Transverse colon (tissue), 4 donors: ENCODE measurements around the gene NUDT4. TPM values are rescaled to one million over a fixed set of nuclear protein-coding genes. Genes with fewer than 3 reads are reported as not detected.
"Not testable (repeated sequence)": the region's sequence is repeated elsewhere in the genome, so short reads cannot be mapped to it uniquely, and the experiment has no call there.

Experiments used
- DNase-seq: peaks from one replicate; pipeline ENCODE4 v3.0.0-alpha.2; 2019
- H3K27ac ChIP-seq, 4 donors: fragments of 200-600 bp; sonication (generic); 2 replicates each; pipeline ENCODE4 v1.5.1; 2016 to 2018; ENCODE audit warnings: inconsistent platforms in 4 of 4
- H3K27me3 ChIP-seq: fragments of 200-600 bp; sonication (generic); 2 replicates; pipeline ENCODE4 v1.5.1; 2017; ENCODE audit warnings: inconsistent platforms
- H3K36me3 ChIP-seq, 4 donors: fragments of 200-600 bp; sonication (generic); 2 replicates each; pipeline ENCODE4 v1.5.1; 2017 to 2019; ENCODE audit warnings: inconsistent platforms in 4 of 4
- H3K4me1 ChIP-seq, 4 donors: fragments of 200-600 bp; sonication (generic); 2 replicates each; pipeline ENCODE4 v1.5.1; 2017 to 2020; ENCODE audit warnings: inconsistent platforms in 4 of 4
- H3K4me3 ChIP-seq, 4 donors: fragments of 200-600 bp; sonication (generic); 1 replicate in 1 of 4; 2 replicates in 3 of 4; pipeline versions ENCODE4 v1.5.1 to v1.6.1; 2017 to 2019; ENCODE audit warnings: inconsistent platforms in 4 of 4
- H3K9me3 ChIP-seq, 2 donors: fragments of 200-600 bp; sonication (generic); 2 replicates each; pipeline ENCODE4 v1.5.1; 2017 to 2019; ENCODE audit warnings: inconsistent platforms in 2 of 2
- EP300 ChIP-seq: sonication (generic); formaldehyde crosslinking; IDR thresholded peaks from one replicate; pipeline ENCODE4 v1.6.1; 2017; ENCODE audit warnings: antibody characterized with exemption, low read depth
- POLR2A ChIP-seq: fragments of 450-650 bp; IDR thresholded peaks from one replicate; pipeline ENCODE4 v1.6.1; 2016; ENCODE audit warnings: antibody characterized with exemption, mild to moderate bottlenecking, moderate library complexity
- POLR2AphosphoS5 ChIP-seq, 3 donors: sonication (generic); formaldehyde crosslinking; IDR thresholded peaks; one replicate each; pipeline ENCODE4 v1.6.1; 2016; ENCODE audit warnings: antibody characterized with exemption in 3 of 3
- WGBS, 2 donors: methylation state at CpG; one replicate each; pipeline ENCODE4 v1.1.5; 2018; ENCODE audit warnings: low coverage in 1 of 2; 5-methylcytosine and 5-hydroxymethylcytosine counted together
- in situ Hi-C, 4 donors: fragments of 200-750 bp; cut with MboI; loops; one replicate each; pipeline versions ENCODE4 v1.15.0 to v1.15.1; 2017; ENCODE audit warnings: low sequenced_read_pairs in 3 of 4, low pct_ligation_motif_present in 1 of 4, low pct_unique_long_range_greater_than_20kb in 1 of 4
- intact Hi-C: fragments of 100-400 bp; cut with DNase I; formaldehyde crosslinking; loops from one replicate; pipeline ENCODE4 v1.15.1; 2023; ENCODE audit warnings: low total_unique reads
- total RNA-seq, 4 donors: library from RNA; depleted of rRNA; stranded (reverse); fragments of >200 nt; gene quantifications; one replicate each; pipeline ENCODE4 v1.1.0, GENCODE V29; 2016
- TF ChIP-seq, protein P1 (sequence below), 5 experiments: fragments of 200-600 bp in 3 of 5; fragments of 450-650 bp in 2 of 5; sonication (generic) in 3 of 5; IDR thresholded peaks; 1 replicate in 2 of 5; 2 replicates in 3 of 5; pipeline ENCODE4 v1.5.1; 2016 to 2017; ENCODE audit warnings: antibody characterized with exemption in 5 of 5, inconsistent platforms in 3 of 5, mild to moderate bottlenecking in 2 of 5, moderate library complexity in 1 of 5

NUDT4 gene
- total RNA-seq, 4 donors from 2014 or later: 65.3 to 111 (median 90.9) TPM

DNA sequence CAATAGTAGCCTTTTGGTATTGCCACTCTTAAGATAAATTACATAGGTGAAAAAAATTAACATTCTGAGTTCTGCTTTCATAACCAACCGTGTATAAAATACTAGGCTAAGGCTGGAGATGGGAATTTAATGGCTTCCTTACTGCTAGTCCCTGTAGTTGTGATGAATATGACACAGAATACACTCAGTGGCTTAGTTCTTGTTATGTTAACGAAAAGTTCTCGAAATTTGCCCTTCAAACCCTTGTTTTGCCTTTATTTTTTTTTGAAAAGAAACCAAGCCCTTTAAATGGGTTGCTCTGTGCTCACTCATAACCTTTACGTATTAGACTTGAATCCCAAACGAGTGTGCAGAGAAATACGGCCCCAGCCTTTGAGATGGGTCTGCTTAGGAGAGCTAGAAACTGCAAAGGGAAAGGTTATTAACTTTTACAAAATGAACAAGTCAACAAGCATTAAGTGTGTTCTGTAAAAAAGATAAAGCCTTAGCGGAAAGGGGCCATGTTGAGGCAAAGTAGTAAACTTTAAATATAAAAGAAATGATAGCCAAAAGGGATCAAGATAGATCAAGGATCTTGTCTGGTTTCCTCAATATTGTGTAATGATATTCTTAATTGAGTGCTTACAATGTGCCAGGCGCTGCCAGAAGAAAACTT lies 1.7 kb downstream of the NUDT4 start:
- DNase-seq: no peak
- H3K4me1 ChIP-seq: peaks cover 18 to 64% (median 41%) of the 10 kb centered on the region in 4 donors
- intact Hi-C loops (no loop called here), in situ Hi-C loops (no loop called here)
- no peak for TF ChIP-seq POLR2A
- no peak for TF ChIP-seq POLR2AphosphoS5 (IDR thresholded peaks at IDR 0.05)
- TF ChIP-seq EP300: no peak
- TF ChIP-seq, protein P1, sequence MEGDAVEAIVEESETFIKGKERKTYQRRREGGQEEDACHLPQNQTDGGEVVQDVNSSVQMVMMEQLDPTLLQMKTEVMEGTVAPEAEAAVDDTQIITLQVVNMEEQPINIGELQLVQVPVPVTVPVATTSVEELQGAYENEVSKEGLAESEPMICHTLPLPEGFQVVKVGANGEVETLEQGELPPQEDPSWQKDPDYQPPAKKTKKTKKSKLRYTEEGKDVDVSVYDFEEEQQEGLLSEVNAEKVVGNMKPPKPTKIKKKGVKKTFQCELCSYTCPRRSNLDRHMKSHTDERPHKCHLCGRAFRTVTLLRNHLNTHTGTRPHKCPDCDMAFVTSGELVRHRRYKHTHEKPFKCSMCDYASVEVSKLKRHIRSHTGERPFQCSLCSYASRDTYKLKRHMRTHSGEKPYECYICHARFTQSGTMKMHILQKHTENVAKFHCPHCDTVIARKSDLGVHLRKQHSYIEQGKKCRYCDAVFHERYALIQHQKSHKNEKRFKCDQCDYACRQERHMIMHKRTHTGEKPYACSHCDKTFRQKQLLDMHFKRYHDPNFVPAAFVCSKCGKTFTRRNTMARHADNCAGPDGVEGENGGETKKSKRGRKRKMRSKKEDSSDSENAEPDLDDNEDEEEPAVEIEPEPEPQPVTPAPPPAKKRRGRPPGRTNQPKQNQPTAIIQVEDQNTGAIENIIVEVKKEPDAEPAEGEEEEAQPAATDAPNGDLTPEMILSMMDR (IDR thresholded peaks at IDR 0.05): no peak
- H3K9me3 ChIP-seq: no peaks in the 10 kb centered on the region
- peak overlapping the region; percentile 98 for H3K27ac ChIP-seq
- H3K36me3 ChIP-seq: no peaks in the 10 kb centered on the region
- peak overlapping the region; percentile 71 to 98 (median 91) for H3K4me3 ChIP-seq
- no peaks in the 10 kb centered on the region for H3K27me3 ChIP-seq
- 2 to 3% methylated on average over 8 of the region's 8 CpGs for WGBS, 2 donors

DNA sequence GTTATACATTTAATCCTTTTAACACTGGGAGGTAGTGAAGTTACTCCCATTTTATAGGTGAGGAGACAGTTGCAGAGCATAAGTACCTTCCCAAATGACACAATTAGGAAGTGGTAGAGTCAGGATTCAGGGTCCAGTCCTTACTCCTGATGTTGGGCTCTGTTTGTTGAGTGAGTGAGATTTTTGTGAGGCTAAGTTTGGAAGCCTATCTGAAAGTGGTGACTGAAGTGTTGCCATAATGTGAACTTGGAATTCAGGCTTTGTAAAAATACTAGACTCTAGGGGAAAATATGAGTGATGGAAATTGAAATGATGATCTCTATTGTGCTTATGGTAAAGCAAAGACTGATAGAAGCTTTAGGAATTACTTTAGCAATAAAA lies 2.2 kb downstream of the NUDT4 start:
- no peaks in the 10 kb centered on the region for H3K27me3 ChIP-seq
- no peaks in the 10 kb centered on the region for H3K36me3 ChIP-seq
- no peak for DNase-seq
- peak overlapping the region; percentile 71 to 98 (median 91) for H3K4me3 ChIP-seq
- TF ChIP-seq, protein P1 (IDR thresholded peaks at IDR 0.05): no peak
- TF ChIP-seq EP300: no peak
- TF ChIP-seq POLR2AphosphoS5 (IDR thresholded peaks at IDR 0.05): no peak
- TF ChIP-seq POLR2A: no peak
- H3K9me3 ChIP-seq: no peaks in the 10 kb centered on the region
- in situ Hi-C loops (loop anchor here in 1 of 4 donors (10.0 kb wide), 1 partner anchor 395 kb away; no protein-coding TSS in a partner anchor), intact Hi-C loops (no loop called here)
- H3K4me1 ChIP-seq: peaks cover 18 to 64% (median 37%) of the 10 kb centered on the region in 4 donors
- H3K27ac ChIP-seq: peak overlapping the region; percentile 98

DNA sequence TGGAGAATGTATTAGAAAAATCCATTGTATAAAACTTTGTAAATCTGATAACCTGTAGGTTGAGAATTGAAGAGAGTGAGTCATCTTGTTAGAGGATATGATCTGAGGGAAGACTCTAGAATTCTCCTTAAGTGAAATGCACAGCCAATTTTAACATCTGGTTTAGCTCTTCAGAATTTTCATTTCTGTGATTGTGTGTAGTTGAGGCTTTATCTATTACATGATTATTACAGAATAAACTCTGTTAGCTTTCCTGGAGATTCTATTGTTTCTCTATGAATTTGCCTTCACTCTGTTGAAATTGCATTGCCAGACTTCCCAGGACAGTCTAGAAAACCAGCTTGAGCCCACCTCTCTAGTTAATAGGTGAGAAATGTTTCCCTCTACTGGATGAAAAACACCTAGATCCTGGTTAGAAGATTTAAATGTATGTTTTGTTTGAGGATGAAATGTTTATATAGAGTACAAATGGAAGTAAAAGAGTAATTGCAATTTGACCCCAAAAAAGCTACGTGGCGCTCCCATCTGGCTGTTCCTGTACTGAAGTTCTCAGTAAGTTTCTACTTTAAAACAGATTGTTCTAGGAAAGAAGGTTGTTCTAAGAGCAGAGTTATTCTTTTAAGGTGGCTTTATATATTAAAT lies 2.9 kb downstream of the NUDT4 start:
- in situ Hi-C loops (loop anchor here in 1 of 4 donors (10.0 kb wide), 1 partner anchor 396 kb away; no protein-coding TSS in a partner anchor), intact Hi-C loops (no loop called here)
- Histone ChIP-seq H3K27ac (peak overlapping the region; percentile 98), H3K27me3 (no peaks in the 10 kb centered on the region), H3K36me3 (no peaks in the 10 kb centered on the region), H3K4me3 (peak overlapping the region; percentile 9 to 98 (median 81)), H3K4me1 (peaks cover 18 to 65% (median 36%) of the 10 kb centered on the region in 4 donors), H3K9me3 (no peaks in the 10 kb centered on the region)
- TF ChIP-seq, protein P1 (IDR thresholded peaks at IDR 0.05): peak in 4 of 5 experiments; percentile 12 to 35 (median 20)
- TF ChIP-seq POLR2A (no peak), EP300 (no peak), POLR2AphosphoS5 (IDR thresholded peaks at IDR 0.05) (no peak)
- DNase-seq: no peak
- WGBS, 2 donors: 13 to 16% methylated on average over 2 of the region's 2 CpGs

DNA sequence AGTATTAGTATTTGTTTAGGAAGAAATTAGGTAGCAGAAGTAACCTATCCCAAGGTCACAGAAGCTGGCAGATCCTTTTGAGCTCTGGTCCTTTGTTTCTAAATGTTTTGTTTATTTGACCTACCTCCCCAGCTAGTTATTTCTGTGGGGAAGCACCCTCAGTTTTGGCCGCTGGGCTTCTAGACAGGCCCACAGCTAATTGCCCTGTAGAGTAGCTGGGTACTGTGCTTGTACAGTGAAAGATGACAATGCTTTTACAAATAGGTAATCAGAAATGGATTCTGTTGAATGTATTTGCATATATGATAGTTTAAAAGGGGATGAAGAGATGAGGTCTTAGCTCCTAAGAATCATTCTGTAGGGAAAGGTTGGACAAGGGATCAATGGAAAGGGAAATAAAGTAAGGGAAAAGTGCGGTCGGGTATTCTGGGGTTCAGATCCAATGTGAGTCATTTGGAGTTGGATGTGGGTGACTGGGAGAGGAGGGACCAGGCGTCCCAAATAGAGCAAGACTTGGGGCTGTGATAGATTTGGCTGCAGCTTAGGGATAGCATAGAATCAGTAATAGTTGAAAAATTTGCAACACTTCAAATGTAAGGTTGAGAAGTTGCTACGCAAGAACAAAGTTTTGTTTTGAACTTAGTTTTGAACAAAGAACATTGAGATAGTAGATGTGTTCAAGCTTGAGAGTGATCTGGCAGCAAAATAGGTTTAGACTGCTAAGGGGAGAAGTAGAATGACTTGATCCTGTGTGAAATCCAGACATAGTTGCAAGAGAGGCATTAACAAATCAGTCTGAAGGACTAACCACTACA lies 3.6 kb downstream of the NUDT4 start:
- no peak for DNase-seq
- in situ Hi-C loops (loop anchor here in 1 of 4 donors (10.0 kb wide), 1 partner anchor 397 kb away; no protein-coding TSS in a partner anchor), intact Hi-C loops (no loop called here)
- Histone ChIP-seq H3K36me3 (no peaks in the 10 kb centered on the region), H3K9me3 (no peaks in the 10 kb centered on the region), H3K4me3 (peak overlapping the region; percentile 9 to 98 (median 81)), H3K27ac (peak overlapping the region; percentile 98), H3K27me3 (no peaks in the 10 kb centered on the region), H3K4me1 (peaks cover 14 to 60% (median 32%) of the 10 kb centered on the region in 4 donors)
- TF ChIP-seq POLR2A (no peak), EP300 (no peak), POLR2AphosphoS5 (IDR thresholded peaks at IDR 0.05) (no peak)
- TF ChIP-seq, protein P1 (IDR thresholded peaks at IDR 0.05): no peak
- 40 to 53% methylated on average over 5 of the region's 5 CpGs for WGBS, 2 donors

DNA sequence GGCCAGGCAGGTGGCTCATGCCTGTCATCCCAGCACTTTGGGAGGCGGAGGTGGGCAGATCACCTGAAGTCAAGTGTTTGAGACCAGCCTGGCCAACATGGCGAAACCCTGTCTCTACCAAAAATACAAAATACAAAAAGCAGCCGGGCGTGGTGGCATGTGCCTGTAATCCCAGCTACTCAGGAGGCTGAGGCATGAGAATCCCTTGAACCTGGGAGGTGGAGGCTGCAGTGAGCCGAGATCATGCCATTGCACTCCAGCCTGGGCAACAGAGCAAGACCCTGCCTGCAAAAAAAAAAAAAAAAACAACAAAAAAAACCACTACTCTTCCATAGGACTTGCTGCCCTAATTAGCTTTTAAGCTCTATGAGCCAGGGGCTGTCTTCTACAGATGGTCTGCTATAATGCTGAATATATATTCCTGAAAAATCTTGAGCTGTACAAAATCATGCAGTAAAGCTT lies 4.3 kb downstream of the NUDT4 start:
- intact Hi-C loops, DNase-seq, H3K4me3 ChIP-seq, H3K36me3 ChIP-seq, H3K9me3 ChIP-seq, H3K27me3 ChIP-seq: not testable (repeated sequence)
- peak overlapping the region in 3 of 4 donors; percentile 98 for H3K27ac ChIP-seq
- WGBS, 2 donors: 84 to 86% methylated on average over 2 to 5 of the region's 5 CpGs
- H3K4me1 ChIP-seq: peaks cover 14 to 54% (median 25%) of the 10 kb centered on the region in 4 donors
- in situ Hi-C loops: loop anchor here in 1 of 4 donors (10.0 kb wide), 1 partner anchor 397 kb away; no protein-coding TSS in a partner anchor
